LNCaP clone FGC (cell line): Measurements from ENCODE around the gene HSD17B14.

Experiments
- DNase-seq: peaks from one replicate; pipeline ENCODE4 v3.0.0-alpha.2; 2011; ENCODE audit warnings: low read depth
- H3K4me3 ChIP-seq: 2 replicates; pipeline ENCODE4 v1.5.1; 2011; ENCODE audit warnings: mild to moderate bottlenecking, low read depth, low read length, control low read depth
- TF ChIP-seq, protein P1 (sequence below): IDR thresholded peaks from 2 replicates; pipeline ENCODE4 v1.5.1; 2012; ENCODE audit warnings: mild to moderate bottlenecking; ENCODE audit not compliant: control insufficient read depth, insufficient read depth; ENCODE audit errors: extremely low read depth

The HSD17B14 gene

DNA sequence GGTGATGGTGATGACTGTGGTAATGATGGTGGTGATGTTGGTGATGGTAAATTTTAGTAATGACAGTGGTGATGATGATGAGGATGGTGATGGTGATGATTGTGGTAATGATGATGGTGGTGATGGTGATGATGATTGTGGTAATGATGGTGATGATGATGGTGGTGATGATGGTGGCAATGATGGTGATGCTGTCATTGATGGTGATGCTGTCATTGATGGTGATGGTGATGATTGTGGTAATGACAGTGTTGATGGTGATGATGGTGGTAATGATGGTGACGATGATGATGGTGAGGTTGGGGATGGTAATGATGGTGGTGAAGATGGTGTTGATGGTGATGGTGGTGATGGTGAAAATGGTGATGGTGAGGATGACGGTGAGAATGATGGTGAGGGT is 13.8 kb downstream of the HSD17B14 start:
- TF ChIP-seq, protein P1, sequence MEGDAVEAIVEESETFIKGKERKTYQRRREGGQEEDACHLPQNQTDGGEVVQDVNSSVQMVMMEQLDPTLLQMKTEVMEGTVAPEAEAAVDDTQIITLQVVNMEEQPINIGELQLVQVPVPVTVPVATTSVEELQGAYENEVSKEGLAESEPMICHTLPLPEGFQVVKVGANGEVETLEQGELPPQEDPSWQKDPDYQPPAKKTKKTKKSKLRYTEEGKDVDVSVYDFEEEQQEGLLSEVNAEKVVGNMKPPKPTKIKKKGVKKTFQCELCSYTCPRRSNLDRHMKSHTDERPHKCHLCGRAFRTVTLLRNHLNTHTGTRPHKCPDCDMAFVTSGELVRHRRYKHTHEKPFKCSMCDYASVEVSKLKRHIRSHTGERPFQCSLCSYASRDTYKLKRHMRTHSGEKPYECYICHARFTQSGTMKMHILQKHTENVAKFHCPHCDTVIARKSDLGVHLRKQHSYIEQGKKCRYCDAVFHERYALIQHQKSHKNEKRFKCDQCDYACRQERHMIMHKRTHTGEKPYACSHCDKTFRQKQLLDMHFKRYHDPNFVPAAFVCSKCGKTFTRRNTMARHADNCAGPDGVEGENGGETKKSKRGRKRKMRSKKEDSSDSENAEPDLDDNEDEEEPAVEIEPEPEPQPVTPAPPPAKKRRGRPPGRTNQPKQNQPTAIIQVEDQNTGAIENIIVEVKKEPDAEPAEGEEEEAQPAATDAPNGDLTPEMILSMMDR = no peak
- DNase-seq = no peak
- H3K4me3 ChIP-seq = no peak overlapping the region

DNA sequence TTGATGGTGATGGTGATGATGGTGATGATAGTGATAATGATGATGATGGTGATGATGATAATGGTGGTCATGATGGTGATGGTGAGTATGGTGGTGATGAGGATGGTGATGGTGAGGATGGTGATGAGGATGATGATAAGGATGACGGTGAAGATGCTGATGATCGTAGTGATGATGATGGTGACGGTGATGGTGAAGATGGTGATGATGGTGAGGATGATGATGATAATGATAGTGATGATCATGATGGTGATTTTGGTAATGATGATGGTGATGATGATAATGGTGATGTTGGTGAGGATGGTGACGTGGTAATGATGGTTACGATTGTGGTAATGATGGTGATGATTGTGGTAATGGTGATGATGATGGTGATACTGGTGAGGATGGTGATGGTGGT is 14.7 kb downstream of the HSD17B14 start:
- no peak overlapping the region for H3K4me3 ChIP-seq
- TF ChIP-seq, protein P1 = no peak
- no peak for DNase-seq

DNA sequence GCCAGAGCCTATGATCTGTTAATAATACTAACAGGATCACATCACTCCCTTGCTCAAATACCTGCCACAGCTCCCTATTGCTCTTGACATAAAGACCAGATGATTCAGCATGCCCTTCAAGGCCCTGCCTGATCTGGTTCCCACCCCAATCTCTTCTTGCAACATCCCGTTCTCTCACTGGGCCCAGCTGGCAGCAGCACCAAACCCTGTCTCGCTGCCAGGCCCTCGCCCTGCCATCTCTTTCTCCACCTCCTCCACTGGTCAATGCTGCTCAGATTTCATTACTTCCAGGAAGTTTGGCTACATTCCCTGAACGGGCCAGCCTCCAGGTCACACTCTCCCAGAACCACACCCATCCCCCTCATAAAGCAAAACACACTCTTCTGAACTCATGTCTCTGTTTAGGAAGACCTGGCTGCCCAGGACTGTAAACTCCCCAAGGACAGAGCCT is 16.9 kb downstream of the HSD17B14 start:
- TF ChIP-seq, protein P1 = no peak
- peak; percentile 93 for DNase-seq
- no peak overlapping the region for H3K4me3 ChIP-seq

DNA sequence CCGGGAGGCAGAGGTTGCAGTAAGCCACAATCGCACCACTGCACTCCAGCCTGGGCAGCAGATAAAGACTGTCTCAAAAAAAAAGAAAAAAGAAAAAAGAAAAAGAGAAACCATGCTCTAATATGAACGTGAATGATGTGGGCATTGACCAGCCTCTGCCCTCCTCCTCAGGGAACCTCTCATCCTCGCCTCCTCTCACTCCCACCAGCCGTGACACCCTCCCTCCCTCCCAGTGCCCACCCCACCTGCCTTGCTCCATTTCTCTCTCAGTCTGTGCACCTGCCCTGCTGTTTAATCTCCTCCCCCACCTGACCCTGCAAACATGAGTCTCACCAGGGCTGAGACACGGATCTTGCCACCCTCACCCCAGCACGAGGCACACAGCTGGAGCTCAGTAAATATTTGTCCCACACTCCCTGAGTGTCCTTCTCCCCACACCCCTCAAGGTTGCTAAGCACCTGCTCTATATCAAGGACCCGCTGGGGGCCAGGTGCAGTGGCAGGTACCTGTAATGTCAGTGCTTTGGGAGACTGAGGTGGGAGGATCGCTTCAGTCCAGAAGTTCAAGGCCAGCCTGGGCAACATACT is 18.0 kb downstream of the HSD17B14 start:
- TF ChIP-seq, protein P1 = no peak
- H3K4me3 ChIP-seq = no peak overlapping the region
- no peak for DNase-seq

DNA sequence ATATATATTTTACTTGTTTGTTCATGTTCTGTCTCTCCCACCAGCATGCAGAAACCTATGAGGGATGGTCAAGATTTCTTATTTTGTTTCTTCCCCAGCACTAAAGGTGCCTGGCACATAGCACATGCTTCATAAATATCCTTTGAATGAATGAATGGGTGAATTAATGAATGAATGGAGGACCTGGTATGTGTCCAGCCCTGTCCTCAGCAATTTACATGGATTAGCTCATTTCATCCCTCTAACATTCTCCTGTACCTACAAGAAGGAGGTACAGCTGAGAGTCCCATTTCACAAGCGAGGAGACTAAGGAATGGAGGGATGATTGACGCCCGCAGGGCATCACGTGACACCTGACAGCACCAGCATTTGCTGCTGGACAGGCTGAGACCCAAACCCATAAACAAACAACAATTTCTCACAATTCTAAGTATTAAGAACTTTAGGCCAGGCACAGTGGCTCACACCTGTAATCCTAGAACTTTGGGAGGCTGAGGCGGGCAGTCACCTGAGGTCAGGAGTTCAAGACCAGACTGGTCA is 18.6 kb downstream of the HSD17B14 start:
- TF ChIP-seq, protein P1 = no peak
- no peak for DNase-seq

DNA sequence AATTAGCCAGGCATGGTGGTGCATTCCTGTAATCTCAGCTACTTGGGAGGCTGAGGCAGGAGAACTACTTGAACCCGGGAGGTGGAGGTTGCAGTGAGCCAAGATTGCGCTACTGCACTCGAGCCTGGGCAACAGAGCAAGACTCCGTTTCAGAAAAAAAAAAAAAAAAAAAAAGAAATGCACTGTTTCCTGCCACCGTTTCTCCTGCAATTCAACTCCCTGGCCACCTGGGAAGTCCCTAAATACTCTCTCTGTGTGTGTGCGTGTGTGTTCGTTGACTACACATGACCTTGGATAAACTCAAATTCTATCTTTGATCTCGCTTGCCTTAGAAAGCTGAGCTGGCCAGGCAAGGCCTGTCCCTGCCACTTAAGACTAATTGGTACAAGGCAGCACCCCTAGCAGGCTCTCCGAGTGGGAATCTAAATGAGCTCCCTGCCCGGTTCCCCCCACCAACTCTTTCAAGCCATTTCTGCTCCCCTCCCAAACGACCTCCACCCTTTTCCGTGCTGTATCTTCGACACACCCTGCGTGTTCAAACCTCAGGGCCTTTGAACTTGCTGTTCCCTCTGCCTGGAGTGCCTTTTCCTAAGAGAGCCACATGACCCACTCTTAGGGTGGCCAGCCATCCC is 20.3 kb downstream of the HSD17B14 start:
- TF ChIP-seq, protein P1 = no peak
- DNase-seq = no peak
- no peak overlapping the region for H3K4me3 ChIP-seq

More for the DNA sequence above, 18.6 kb downstream of the HSD17B14 start:
- H3K4me3 ChIP-seq = no peak overlapping the region
